ENCODE results near the gene IL17RA.

- TF ChIP-seq CTCF (IDR thresholded peaks at IDR 0.05; ENCODE audit: low read length) (no peak), EZH2 (IDR thresholded peaks at IDR 0.05; ENCODE audit: borderline replicate concordance, low read length) (no peak)
Measured at GRCh38 chr22:17090550-17090949, 5.8 kb downstream of the IL17RA start.

Measured in OCI-LY1 (cell line).